Activated effector memory CD4-positive, alpha-beta T cell treated with Interleukin-2 at 50 U/mL for 16 hours (primary cell): Measurements from ENCODE around the gene MTHFS.
"Not testable (repeated sequence)": the region's sequence is repeated elsewhere in the genome, so short reads cannot be mapped to it uniquely, and the experiment has no call there.

Experiments used
- DNase-seq: peaks from one replicate; pipeline ENCODE4 v3.0.0-alpha.2; 2020

MTHFS gene

DNA sequence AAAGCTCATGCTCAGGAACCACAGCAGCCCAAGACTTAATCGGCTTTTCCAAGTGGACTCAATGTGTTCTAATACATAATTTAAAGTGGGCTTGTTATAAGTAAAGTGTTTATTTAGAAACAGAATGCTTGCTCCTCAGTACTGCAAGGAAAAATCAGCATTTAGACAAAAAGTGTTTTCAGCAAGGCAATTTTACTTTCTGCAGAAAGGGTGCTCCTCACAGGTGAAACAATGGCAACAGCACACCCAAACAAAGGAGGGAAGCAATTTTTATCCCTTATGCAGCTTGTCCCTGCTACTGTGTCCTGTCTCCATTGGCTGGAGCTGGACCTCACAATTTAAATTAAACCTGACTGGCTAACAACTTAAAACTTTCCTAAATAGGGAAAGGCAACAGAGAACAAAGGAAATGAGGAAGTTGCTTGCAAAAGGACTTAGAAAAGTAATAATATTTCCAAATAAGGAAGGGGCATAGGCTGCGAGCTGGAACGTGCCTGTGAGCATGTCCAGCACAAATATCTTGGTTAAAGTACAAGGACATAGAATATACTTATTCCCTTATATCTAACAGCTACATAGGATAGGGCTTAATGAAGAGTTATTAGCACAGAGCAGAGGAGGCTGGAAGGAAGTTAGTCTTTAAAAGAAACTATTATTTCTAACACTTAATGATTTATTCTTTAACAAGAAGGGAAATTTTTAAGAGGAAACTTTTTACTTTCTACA, 19.1 kb upstream of the MTHFS start:
- not testable (repeated sequence) for DNase-seq

- no peak for DNase-seq
Measured at GRCh38 chr15:79914728-79915127, 17.9 kb upstream of the MTHFS start.

DNA sequence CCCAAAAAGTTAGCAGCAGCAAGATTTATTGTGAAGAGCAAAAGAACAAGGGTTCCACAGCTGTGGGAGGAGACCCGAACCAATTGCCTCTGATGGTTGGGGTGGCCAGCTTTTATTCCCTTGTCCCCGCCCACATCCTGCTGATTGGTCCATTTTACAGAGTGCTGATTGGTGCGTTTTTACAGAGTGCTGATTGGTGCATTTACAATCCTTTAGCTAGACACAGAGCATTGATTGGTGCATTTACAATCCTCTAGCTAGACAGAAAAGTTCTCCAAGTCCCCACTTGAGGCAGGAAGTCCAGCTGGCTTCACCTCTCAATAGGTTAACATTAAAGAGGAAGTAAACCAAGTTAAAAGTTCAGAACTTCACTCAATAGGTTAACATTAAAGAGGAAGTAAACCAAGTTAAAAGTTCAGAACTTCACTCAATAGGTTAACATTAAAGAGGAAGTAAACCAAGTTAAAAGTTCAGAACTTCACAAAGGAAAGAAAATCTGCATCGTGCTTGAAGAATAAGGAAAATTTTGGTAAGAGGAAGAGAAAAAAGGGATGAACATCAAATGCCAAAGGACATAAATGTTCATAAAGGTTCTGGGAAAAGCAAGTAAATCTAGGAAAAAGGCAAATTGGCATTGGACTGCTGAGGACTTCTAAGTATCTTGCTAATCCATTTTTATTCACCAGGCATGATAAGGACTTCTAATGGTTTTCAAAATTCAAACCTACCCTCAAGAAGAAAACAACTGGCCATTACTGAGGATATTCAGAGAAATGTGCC, 12.9 kb upstream of the MTHFS start:
- not testable (repeated sequence) for DNase-seq

DNA sequence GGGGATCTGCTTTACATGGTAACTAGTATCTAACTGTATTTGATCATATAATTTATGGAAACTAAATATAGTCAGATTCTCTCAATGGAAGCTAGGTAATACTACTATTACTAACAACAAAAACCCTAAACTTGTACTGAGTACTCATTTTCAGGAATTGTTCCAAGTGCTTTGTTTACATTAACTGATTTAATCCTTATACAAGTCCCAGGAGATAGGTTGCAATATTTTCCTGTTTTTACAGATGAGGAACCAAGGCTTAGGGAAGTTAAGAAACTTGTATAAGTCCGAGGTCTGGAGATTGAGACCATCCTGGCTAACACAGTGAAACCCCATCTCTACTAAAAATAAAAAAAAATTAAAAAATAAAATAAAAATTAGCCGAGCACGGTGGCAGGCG, 7.5 kb upstream of the MTHFS start:
- DNase-seq = no peak

- DNase-seq = no peak
Measured at GRCh38 chr15:79903626-79904025, 6.8 kb upstream of the MTHFS start.

DNA sequence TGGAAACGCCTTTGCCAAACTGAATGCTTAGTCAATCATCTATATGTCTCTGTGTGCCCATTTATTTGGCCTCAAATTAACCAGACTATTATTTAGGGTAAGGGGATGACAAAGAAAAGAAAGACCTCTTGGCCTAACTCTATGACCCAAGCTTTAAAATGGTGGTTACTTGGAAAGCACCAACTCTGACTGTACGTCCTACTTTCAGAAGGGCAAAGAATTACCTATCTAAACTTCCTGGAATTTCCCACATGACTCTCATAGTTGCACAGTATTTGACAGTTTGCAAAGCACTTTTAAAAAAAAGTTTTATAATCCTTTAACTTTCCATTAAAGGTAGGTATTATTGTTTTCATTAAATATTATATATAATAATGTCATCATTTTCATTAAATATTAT, 6.3 kb upstream of the MTHFS start:
- DNase-seq = no peak

GRCh38 chr15:79901958-79902357, 5.1 kb upstream of the MTHFS start:
- DNase-seq = no peak

DNA sequence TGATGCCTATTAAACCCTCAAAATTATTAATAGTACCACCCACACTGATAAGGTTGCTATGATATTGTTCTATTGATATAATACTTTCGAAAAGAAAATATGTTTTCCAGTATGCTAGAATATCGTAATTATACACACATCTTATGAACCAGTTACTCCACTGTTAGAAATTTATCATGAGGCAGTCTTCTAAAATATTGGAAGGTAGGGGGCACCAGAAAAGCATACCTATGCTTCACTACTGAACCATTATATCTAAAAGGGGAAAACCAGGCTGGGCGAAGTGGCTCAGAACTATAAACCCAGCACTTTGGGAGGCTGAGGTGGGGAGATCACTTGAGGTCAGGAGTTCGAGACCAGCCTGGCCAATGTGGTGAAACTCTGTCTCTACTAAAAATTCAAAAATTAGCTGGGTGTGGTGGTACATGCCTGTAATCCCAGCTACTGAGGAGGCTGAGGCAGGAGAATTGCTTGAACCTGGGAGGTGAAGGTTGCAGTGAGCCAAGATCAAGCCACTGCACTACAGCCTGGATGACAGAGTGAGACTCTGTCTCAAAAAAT, 4.1 kb upstream of the MTHFS start:
- DNase-seq = not testable (repeated sequence)

GRCh38 chr15:79900087-79900486, 3.3 kb upstream of the MTHFS start:
- DNase-seq = no peak

DNA sequence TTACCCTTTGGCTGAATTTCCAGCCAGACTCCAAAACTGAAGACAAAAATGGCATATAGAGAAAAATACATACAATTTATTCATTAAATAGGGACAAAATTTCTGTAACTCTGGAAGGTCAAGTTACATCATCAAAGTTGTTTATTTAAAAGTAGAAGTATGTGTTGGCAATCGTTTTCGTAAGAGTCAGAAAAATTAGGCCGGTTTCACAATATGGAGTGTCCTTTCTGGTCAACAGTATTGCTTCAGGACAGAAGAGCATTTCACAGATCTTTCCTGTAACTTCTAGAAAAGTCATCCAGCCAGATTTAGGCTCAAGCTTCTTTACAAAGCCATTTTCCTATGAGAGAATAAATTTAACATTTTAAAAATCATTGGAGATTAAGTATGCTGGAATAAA, 2.0 kb upstream of the MTHFS start:
- DNase-seq = not testable (repeated sequence)

- no peak for DNase-seq
Measured at GRCh38 chr15:79898369-79898768, 1.6 kb upstream of the MTHFS start.

DNA sequence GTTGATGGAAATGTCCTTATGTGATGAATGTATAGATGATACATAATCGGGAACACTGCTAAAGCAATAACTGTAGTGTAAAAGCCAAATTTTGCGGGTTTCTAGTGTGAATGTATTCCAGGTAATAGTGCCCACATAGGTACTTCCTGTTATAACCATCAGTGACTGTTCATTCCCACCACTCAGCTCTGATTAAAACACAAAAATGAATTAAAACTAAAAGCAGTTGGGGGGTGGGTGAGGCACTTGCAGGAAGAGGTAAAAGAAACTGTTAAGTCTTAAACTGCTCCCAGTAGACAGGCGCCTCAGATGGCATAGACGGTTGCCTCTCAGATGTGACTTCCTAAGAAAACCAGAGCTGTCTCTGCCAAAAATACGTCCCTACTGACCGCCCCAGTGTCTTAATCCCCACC, 893 bp upstream of the MTHFS start:
- no peak for DNase-seq

- no peak for DNase-seq
Measured at GRCh38 chr15:79897380-79897678, 515 bp upstream of the MTHFS start.

DNA sequence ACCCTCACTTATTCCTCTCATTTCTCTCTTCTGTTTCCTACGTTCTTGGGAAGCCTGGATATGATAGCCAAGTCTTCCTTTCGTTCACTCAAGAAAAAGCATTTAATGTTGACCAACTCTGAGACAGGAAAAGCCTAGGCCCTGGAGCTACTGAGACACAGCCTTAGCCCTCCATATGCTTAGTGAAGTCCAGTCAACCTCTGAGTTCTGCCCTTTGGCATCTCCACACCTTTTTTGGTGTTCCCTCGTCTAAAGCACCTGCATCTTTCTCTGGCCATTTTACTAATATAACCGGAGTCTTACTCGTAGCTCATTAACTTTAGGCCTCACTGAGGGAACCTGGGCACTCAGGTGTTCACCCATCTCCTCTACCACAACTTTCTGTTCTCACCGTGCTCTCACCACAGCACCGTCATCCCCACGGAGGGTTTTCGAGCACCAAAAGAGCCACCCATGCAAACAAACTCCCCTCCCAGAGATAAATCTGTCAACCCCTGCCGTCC, 632 bp downstream of the MTHFS start:
- DNase-seq = no peak

DNA sequence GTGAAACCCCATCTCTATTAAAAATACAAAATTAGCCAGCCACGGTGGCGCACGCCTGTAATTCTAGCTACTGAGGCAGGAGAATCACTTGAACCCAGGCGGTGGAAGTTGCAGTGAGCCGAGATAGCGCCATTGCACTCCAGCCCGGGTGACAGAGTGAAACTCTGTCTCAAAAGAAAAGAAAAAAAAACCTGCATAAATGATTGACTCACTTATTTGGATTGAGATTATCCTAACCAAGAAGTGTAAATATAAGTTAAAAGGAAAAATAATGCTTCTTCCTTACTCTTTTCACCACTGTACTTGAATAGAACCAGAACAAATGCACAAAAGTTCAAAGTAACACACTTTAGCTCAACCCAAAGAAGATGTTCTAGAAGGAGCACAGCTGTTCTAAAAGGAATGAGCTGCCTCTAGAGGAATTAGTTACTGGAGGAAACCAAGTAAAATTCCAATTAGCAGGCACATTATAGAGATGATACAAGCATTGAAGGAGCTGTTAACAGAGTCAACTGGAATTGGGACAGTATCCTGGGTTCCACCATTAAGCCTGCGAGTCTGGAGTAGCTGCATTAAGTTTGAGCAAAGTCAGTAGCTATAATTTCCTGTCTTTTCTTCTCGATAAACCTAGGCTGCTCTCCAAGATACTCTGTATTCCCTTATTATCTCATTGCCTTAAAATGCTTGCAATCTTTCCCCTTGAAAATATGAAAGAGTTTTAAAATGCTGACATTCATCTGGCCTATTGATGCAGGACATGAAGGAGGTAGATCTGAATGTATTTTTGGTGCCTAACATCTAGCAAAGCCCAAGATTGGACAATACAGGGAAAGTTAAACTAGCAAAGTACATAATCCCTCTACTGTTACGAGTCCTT, 9.5 kb downstream of the MTHFS start:
- DNase-seq = no peak

DNA sequence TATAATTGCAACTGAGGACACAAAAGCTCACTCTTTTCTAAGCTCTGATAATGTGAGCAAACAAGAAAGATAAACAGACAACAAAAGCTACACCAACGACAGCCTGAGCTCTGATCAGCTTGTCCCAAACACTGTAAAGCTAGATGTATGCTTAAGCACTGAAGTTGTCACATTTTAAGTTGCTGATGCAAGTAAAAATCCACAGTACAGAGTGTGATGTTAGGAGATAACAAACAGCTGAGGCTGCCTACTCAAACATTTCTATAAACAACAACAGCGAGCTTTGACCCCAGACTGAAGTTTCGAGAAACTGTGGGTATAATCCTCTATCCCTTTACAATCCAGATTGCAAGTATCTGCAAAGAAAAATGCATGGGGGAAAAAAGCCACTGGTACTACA, 10.7 kb downstream of the MTHFS start:
- no peak for DNase-seq

DNA sequence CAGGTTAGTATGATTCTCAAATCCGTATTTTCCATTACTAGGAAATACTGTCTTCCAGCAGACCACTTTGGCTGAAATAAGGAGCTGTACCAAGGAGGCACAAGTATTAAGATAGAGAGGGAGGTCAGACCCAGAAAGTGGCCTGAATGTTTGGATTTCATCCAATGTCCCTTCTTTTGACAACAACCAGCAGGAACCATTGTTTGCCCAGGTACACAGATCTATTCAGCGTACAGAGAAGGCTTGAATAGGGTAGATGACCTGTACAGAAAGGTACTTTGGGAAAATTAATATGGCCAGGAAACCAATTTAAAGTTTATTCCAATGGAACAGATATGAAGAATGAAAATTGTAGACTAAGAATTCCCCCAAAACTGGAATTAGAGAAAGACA, 12.6 kb downstream of the MTHFS start:
- DNase-seq = no peak

DNA sequence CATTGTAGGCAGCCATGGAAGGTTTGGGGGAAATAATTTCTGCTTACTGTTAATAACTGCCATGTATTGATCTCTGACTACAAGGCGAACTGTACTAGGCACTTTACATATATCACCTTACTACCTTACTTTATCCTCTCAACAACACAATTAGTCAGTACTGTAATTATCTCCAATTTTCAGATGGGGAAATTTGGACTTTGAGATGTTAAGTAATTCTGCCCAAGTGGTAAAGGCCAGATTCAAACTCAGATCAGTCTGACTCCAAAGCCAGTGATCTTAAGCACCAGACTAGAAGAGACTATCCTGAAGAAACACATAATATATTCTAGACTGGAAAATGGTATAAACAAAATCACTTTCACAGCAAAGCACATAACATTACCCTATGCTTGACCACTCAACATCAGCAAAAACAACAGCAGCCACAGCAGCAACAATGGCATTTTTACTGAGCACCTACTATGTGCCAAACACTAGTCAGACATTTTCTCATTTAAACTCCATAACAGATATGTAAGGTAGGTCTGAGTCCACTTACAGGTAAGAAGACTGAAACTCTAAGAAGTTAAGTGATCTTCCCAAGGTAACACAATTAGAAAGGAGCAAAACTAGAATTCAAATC, 13.1 kb downstream of the MTHFS start:
- no peak for DNase-seq

GRCh38 chr15:79881668-79882067, 15.1 kb downstream of the MTHFS start:
- DNase-seq = no peak

GRCh38 chr15:79881254-79881653, 15.6 kb downstream of the MTHFS start:
- DNase-seq = no peak

DNA sequence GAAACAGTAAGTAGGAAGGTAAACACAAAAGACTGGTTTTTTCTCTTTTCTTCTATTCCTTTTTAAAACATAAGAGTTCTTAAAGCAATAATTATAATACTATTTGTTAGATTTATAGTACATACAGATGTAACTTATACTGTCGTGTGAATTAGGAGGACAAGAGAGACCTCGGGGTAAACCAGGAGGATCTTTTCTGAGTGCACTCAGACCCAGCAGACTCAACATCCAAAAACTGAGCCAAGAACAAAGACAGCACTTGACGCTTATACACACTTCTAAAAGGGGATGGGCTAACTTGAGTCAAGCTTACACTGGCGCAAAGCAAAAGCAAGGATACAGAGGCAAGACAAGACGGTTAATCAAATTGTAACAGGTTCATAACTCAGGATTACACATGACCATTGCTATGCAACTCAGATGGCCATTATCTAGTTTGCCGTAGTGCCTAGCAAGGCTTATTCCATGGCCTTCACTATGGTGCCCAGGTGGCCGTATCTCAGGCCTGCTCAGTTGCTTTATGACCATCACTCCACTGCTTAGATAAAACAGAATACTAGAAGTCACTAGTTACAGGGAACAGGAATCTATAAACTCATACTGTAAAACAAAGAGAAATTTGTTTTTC, 18.6 kb downstream of the MTHFS start:
- no peak for DNase-seq

DNA sequence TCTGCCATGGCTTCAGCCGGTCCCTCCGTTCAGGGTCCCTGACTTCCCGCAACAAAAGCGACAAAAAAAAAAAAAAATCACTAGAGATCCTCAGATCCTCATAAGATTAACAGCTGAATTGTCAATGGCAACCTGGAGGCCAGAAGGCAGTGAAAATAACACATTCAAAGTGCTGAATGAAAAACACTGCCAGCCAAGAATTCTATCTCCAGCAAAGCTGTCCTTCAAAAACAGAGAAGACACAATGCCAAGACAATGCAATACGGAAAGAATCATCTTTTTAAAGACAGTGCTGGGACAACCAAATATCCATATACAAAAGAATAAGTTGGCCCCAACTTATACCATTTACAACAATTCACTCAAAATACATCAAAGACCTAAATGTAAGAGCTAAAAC, 21.6 kb downstream of the MTHFS start:
- DNase-seq = no peak
